ENCODE measurements around the gene SLAMF6.
A peak's percentile ranks its signal among the peaks of the same experiment; 100 is the strongest.

SLAMF6 gene

DNA sequence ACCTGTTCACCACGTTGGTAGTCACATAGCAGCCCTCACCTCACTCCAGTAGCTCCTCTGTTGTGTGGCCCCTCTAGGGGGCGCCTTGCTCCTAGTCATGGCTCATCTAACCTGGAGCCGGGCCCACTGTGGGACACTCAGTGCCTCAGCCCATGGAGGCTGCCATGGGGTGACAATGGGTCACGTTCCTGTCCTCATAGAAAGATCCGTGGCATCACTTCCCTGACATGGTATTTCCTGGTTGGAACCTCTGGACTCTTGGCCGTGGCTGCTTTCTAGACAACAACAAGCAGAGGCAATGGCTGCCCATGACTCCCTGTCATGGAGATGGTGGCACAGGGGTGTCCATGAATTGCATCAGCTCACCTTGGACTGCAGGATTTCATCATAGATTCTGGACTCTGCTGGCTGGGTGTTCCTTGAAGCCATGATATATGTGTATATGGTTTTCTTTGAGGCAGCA, 27.5 kb upstream of the SLAMF6 start:
- TF ChIP-seq ZNF274 (IDR thresholded peaks at IDR 0.05; ENCODE audit: low read depth, low read length): no peak
- no peak overlapping the region for H3K4me3 ChIP-seq (ENCODE audit: low read length)

DNA sequence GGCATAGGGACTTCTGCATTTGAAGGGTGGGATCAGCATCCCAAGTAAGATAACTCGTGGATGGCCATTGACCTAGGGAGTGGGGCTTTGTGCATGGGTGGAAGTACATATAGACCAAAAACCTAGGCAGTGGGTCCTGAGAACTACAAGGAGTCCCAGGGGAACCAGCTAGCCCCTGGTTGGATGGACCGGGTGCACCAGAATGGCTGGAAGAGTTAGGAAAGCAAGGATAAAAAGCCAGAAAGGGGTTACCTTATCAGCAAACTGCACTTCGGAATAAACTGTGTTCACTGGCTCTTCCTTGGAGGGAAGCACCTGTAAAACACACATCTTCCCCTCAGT, 26.6 kb upstream of the SLAMF6 start:
- TF ChIP-seq ZNF274 (IDR thresholded peaks at IDR 0.05; ENCODE audit: low read depth, low read length): no peak
- H3K4me3 ChIP-seq (ENCODE audit: low read length): no peak overlapping the region

DNA sequence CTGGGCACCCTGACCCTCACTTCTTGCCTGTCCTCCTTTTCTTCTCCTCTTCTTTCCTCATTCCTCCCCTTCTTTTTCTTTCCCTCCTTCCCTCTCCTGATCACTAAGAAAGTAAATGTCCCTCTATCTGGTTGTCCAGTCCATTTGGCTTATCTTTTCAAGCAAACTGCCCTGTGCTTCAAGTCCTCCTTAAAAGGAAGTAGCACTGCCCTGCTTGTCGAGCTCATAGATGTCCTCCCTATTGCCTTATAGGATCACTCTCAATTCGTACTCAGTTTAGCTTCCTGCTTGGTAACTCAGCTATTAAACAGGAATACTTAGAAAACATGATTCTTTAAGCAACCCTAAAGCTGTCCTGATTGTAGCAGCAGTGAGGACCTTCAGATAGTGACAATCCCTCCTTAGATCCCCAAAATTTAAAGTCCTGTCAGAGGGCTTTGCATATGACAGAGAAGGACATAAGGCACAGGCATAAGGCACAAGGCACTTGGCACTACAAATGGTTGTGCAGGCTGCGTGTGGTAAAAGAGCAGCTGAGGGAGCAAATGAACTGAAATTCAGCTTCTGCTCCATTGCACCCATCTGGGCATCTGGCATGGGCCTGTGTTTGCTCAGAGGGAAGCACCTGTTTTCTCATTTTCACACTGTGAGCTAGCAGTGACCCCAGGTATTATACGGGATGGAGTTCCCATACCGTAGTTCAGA, 26.1 kb upstream of the SLAMF6 start:
- no peak overlapping the region for H3K4me3 ChIP-seq (ENCODE audit: low read length)
- TF ChIP-seq ZNF274 (IDR thresholded peaks at IDR 0.05; ENCODE audit: low read depth, low read length): no peak

DNA sequence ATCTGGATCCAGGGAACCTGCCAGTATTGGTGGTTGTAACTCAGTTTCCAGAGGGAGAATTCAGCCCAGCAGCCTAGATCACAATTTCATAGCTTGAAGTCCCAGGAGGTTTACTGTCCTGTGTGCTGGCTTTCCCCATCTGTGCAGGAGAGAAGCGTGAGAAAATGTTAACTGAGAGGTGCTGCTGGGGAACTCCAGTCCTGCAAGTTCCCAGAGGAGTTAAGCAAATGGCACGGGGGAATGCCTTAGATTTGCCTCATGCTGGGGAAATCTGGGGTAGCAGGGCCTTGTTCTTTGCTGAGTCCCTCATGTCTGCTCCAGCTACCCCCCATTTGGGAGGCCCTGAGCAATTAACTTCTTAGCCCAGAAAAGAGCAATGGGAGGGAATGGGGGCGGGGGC, 25.1 kb upstream of the SLAMF6 start:
- no peak overlapping the region for H3K4me3 ChIP-seq (ENCODE audit: low read length)
- TF ChIP-seq ZNF274 (IDR thresholded peaks at IDR 0.05; ENCODE audit: low read depth, low read length): no peak

DNA sequence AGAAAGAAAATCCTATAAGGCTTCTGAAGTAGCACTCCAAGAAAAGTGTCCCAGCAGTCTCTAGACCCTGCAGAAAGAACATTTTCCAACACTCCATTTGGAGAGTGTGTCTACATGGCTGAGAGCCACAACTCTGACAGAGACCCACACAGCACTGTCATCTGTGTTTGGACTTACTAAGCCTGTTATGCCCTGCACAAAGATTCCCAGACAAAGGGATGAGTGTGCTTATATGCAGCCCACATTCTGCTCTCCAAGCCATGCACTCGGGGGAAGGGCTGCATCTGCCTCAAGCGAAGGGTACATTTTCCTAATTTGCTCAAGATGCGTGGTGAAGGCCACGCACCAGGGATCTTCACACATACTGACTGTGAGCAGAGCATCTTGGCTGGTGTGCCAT, 24.4 kb upstream of the SLAMF6 start:
- no peak for TF ChIP-seq ZNF274 (IDR thresholded peaks at IDR 0.05; ENCODE audit: low read depth, low read length)
- H3K4me3 ChIP-seq (ENCODE audit: low read length): no peak overlapping the region

DNA sequence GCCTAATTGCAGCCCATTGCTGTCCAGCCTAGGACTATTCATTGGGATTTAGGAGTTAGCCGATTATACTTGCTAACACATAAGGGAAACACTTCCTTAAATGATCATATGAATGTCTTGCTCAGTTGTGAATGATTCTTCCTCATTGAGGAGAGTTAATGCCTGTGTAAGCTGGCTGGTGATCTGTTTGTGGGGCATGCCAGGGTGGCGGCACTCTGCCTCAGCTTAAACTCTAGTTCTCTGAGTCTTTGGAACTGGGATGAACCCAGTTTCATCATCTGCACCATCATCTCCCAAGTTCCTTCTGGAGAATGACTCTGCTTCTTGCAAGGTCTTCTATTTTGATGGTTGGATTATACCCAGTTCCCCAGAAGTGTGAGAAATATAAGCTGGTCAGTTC, 23.9 kb upstream of the SLAMF6 start:
- TF ChIP-seq ZNF274 (IDR thresholded peaks at IDR 0.05; ENCODE audit: low read depth, low read length): no peak
- no peak overlapping the region for H3K4me3 ChIP-seq (ENCODE audit: low read length)

DNA sequence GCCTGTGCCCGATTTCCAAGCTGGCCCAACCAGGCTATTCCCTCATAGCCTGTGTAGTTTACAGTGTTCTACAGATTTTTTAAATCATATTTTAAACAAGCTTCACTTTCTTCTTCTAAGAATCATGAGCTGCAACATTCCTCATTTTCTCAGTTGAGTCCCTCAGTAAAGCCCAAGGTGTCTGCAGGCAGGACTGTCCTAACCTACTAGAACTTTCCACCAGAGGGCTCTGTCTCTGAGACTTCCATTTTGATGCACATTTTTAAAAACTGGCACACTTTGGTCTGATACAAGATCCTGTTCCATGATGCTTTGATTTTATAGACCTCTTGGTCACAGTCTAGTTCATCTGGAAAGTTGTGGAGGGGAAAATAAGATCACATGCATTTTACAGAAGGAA, 21.6 kb upstream of the SLAMF6 start:
- no peak overlapping the region for H3K4me3 ChIP-seq (ENCODE audit: low read length)
- TF ChIP-seq ZNF274 (IDR thresholded peaks at IDR 0.05; ENCODE audit: low read depth, low read length): no peak

DNA sequence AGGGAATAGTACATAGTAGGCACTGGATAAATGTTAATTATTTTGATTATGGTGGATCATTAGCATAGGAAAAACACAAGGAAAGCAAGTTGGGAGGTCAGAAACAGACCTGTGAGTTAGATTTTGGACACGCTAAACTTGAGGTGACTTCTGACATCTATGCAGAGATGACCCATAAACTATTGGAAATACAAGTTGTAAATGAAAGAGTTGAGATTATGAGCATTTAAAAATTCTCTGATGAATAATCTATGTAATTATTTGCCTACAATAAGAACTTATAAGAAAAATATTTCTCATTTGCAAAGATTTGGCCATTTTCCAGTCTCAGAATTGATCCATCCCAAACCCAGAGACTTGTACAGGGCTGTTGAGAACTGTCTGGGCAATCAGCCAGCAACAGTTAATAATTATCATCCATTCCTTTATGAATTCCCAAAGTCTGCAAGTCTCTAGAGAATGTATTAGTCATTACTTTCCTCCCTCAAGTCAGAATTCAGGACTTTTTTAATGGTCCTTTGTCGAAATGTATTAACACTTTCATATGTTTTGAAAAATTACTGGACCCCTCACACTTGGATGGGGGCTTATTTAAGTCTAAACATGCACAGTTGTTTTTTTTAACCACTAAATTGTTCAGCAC, 19.4 kb upstream of the SLAMF6 start:
- TF ChIP-seq ZNF274 (IDR thresholded peaks at IDR 0.05; ENCODE audit: low read depth, low read length): no peak
- H3K4me3 ChIP-seq (ENCODE audit: low read length): no peak overlapping the region

DNA sequence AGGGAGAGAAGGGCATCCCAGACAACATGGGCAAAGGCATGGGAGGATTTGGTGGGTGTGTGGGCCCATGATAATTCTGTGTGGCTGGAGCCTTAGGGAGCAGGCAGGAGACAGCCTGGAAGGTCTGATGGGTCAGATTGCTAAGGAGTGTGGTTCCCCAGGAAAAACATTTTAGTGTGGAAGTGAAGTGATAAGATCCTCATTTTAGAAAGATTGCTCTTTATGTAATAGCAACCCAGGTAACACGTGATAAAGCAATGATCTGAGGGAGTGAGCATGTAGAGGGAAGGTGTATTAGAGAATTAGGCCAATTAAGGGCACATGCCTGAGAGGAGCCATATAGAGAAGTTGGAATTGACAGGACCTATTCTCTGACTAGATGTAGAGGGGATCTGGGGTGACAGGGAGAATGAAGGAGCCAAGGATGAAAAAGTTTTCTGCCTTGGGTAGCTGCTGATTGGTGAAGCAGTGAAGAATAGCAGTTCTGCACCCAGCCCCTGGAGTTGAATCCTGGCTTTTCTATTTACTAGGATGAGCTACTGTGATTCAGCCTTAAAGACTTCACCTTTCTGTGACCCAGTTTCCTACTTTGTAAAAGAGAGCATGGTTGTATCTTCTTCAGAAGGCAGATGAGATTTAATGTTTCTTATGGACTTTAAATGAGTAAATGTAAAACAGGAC, 18.7 kb upstream of the SLAMF6 start:
- no peak overlapping the region for H3K4me3 ChIP-seq (ENCODE audit: low read length)
- TF ChIP-seq ZNF274 (IDR thresholded peaks at IDR 0.05; ENCODE audit: low read depth, low read length): no peak

DNA sequence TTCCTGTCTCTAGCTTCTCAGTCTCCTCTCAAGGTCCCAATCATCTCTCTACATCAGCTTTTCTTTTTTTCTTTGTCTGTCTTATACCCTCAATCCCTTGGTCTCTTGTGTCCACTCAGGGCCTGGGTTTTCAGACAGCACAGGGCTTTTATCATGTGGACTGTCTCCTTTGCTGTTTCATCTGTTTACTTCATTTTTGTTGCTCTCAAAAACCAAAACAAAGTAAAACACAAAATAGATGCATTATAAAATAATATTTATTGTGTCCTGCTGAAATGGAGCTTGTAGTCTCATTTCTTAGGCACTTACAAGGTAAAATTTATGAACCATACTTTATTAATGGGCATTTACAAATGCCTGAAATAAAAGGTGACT, 17.8 kb upstream of the SLAMF6 start:
- no peak for TF ChIP-seq ZNF274 (IDR thresholded peaks at IDR 0.05; ENCODE audit: low read depth, low read length)
- peak overlapping the region; percentile 23; the same call in 1 of the 2 replicates for H3K4me3 ChIP-seq (ENCODE audit: low read length)

DNA sequence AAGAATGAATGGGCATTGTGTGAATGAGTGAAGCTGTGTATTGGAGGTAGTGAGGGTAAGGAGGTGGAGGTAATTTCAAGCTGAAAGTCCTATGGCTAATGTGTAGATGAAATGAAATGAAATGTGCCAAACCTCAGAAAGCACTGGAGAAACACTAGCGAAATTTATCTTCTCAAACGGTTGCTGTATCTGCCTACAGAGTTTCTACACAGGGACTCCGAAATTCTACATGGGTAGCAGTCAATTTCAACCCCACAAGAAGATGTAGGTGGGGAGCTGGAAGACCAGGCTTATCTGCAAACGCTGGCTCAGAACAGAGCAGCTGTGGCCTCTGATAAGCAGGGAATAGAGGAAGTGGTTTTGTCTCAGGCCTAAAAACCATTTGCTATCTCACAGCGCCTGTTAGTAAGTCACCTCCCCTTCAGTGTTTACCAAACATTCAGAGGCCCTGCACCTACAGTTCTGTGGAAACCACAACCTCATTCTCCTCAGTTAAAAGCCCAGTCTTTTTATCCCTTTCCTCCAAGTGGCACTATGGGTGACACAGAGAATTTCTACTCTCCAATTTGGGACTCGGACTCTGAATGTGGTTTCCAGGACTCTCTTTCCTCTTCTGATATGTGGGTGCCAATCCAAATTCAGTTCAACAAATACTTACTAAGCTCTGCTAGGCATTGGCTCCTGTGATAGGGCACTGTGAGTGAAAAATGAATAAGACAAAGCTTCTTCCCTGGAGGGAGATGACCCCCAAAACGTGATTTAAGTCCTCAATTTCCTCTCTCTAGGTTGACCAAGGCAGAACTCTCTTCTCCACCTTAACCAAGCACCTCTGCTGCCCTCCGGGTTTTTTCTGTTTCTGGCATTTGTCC, 17.2 kb upstream of the SLAMF6 start:
- peak overlapping the region; percentile 29; the same call in 1 of the 2 replicates for H3K4me3 ChIP-seq (ENCODE audit: low read length)
- TF ChIP-seq ZNF274 (IDR thresholded peaks at IDR 0.05; ENCODE audit: low read depth, low read length): no peak

DNA sequence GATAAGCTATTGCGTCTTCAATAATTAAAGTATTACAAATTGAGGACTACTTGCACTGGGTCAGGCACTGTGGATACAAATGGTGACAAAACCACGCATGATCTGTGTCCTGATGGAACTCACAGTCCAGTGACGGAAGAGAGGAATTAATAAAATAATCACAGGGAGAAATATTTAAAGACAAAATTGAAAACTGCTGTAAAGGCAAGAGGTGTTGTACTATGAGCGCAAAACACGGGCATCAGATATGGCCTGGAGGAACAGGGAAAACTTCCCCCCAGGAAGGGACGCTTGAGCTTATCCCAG, 16.6 kb upstream of the SLAMF6 start:
- no peak for TF ChIP-seq ZNF274 (IDR thresholded peaks at IDR 0.05; ENCODE audit: low read depth, low read length)
- H3K4me3 ChIP-seq (ENCODE audit: low read length): peak overlapping the region; percentile 29; the same call in 1 of the 2 replicates

DNA sequence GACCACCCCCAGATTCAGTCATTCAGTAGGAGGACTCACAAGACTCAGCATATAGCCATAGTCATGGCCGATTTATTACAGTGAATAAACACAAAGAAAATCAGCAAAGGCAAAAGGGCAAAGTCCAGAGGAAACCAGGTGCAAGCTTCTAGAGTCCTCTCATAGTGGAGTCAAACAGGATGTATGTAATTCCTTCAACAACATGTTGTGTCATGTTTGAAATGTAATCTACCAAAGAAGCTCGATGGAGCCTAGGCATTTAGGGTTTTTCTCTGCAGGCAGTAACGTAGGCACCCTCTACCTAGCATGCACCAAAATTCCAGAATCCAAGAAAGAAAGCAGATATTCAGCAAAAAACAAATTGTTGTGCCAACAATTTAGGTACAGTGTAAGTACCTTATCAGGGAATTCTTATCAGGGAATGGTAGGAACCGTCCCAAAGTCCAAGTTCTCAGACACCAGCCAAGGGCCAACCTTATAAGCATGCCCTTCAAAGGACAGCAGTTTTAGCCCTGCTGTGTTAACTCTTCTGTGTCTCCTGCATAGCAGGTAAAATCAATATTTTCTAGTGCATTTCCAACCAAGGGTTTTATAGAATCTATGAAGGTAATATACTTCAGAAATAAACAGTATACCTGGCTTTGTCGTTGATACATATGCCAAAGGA, 16.1 kb upstream of the SLAMF6 start:
- H3K4me3 ChIP-seq (ENCODE audit: low read length): no peak overlapping the region
- TF ChIP-seq ZNF274 (IDR thresholded peaks at IDR 0.05; ENCODE audit: low read depth, low read length): no peak

Measured in GM08714 (cell line).